Thymus (tissue), 11 donors: Measurements from ENCODE around the gene RPP25L. TPM values are rescaled to one million over a fixed set of nuclear protein-coding genes. Genes with fewer than 3 reads are reported as not detected.

Source experiments
- DNase-seq, 9 donors: peaks; one replicate each; pipeline ENCODE4 v3.0.0-alpha.2; 2013; ENCODE audit warnings: low spot score in 9 of 9, low read depth in 6 of 9, missing footprints in 1 of 9
- H3K27ac ChIP-seq, 2 donors: one replicate each; pipeline ENCODE4 v1.5.1; 2013; ENCODE audit warnings: control low read depth in 1 of 2, low read depth in 1 of 2, low read length in 1 of 2, mild to moderate bottlenecking in 1 of 2, moderate library complexity in 1 of 2
- H3K27me3 ChIP-seq, 2 donors: one replicate each; pipeline ENCODE4 v1.5.1; 2013; ENCODE audit warnings: low read length in 1 of 2; ENCODE audit not compliant: control insufficient read depth in 2 of 2, insufficient read depth in 1 of 2
- H3K36me3 ChIP-seq, 2 donors: one replicate each; pipeline ENCODE4 v1.5.1; 2013; ENCODE audit warnings: low read length in 1 of 2, mild to moderate bottlenecking in 1 of 2, moderate library complexity in 1 of 2; ENCODE audit not compliant: control insufficient read depth in 2 of 2, insufficient read depth in 2 of 2
- H3K4me1 ChIP-seq, 2 donors: one replicate each; pipeline ENCODE4 v1.5.1; 2013; ENCODE audit warnings: low read length in 2 of 2; ENCODE audit not compliant: control insufficient read depth in 2 of 2, insufficient read depth in 2 of 2
- H3K4me3 ChIP-seq, 2 donors: one replicate each; pipeline ENCODE4 v1.5.1; 2013; ENCODE audit warnings: low read length in 2 of 2, control low read depth in 1 of 2, mild to moderate bottlenecking in 1 of 2
- H3K9me3 ChIP-seq, 2 donors: one replicate each; pipeline ENCODE4 v1.5.1; 2013; ENCODE audit warnings: low read length in 1 of 2, mild to moderate bottlenecking in 1 of 2; ENCODE audit not compliant: control insufficient read depth in 2 of 2, insufficient read depth in 1 of 2
- WGBS: extraction: QIAGEN DNeasy Blood & Tissue Kit; methylation state at CpG from one replicate; pipeline ENCODE4 v1.1.7; 2013; 5-methylcytosine and 5-hydroxymethylcytosine counted together
- polyA plus RNA-seq: library from polyadenylated mRNA; stranded (reverse); fragments of 200-250 nt; gene quantifications from one replicate; pipeline ENCODE4 v1.2.3, GENCODE V29; 2013
- total RNA-seq: library from RNA; stranded (reverse); fragments of 120-200 nt; gene quantifications from one replicate; pipeline ENCODE4 v1.2.4, GENCODE V29; 2013
- donor health status: healthy.

RPP25L gene
- total and polyA plus RNA-seq, 2 donors: 38.4 to 40.8 TPM

DNA sequence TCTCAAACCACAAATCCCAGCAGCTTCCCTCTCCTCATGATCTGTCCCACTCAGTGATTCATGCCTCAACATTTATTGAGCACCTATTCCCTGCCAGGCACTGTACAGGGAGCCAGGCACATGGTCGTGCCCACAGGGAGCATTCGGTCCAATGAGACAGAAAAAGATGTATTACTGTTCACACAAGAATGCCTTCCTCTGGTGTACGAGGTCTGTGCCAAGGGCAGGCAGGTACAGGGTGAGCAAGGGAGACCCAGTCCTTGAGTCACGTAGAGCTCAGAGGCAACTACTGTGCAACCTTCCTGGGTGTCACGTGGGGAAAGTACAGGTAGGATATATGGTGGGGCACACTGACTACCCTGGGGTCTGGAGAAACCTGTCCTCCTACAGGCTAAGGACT lies 26.9 kb downstream of the RPP25L start:
- 77% methylated on average over 5 of the region's 5 CpGs for WGBS
- peaks cover 43 to 97% of the 10 kb centered on the region in 2 donors for H3K27me3 ChIP-seq

GRCh38 chr9:34582787-34583186 lies 29.1 kb downstream of the RPP25L start:
- Histone ChIP-seq H3K27me3 (peaks cover 41 to 98% of the 10 kb centered on the region in 2 donors), H3K36me3 (no peaks in the 10 kb centered on the region), H3K4me1 (peaks cover 0 to 6% of the 10 kb centered on the region in 2 donors), H3K9me3 (no peaks in the 10 kb centered on the region), H3K27ac (no peak overlapping the region), H3K4me3 (no peak overlapping the region)
- 97% methylated on average over 5 of the region's 5 CpGs for WGBS
- no peak for DNase-seq

More for the DNA sequence above, 26.9 kb downstream of the RPP25L start:
- DNase-seq: no peak
- Histone ChIP-seq H3K4me1 (peaks cover under 1 to 2% of the 10 kb centered on the region in 2 donors), H3K9me3 (no peaks in the 10 kb centered on the region), H3K36me3 (no peaks in the 10 kb centered on the region), H3K27ac (no peak overlapping the region), H3K4me3 (no peak overlapping the region)

DNA sequence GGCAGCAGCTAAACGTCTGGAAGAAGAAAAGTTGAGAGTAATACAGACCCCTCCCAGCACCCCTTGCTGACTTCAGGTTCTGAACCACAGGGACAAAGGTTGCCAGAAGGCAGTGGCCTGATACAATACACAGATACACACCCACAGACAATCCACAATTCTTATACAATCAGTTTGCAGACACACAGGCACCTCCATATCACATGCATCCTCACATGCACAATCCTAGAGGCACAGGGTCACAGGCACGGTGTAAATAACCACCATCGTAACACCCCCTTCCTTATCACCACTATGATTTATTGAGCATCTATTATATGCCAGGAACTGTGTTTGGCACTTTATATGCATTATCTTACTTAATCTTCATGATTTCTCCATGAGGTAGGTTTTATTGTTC lies 30.6 kb downstream of the RPP25L start:
- H3K27me3 ChIP-seq: peaks cover 42 to 98% of the 10 kb centered on the region in 2 donors

DNA sequence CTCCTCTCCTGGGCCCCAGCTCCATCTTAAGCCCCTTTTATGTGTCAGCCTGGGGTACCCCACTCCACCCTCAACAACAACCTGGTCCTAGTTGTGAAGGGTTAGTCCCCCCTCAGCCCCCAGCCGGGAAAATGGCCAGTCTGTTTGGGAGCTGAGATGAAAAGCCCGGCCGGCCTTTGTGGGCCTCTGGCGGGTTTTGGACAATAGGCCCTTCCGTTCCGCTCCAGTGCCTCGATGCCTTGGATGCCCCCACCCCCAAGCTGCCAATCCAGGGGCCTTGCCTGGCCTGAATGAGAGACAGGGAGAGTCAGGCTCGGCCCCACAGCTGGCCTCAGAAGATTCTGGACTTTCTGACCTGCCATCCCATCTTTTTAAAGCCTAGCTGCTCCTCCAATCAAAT lies 31.5 kb downstream of the RPP25L start:
- Histone ChIP-seq H3K27ac (no peak overlapping the region), H3K27me3 (peaks cover 40 to 97% of the 10 kb centered on the region in 2 donors), H3K4me1 (peaks cover 0 to 3% of the 10 kb centered on the region in 2 donors), H3K36me3 (no peaks in the 10 kb centered on the region), H3K9me3 (no peaks in the 10 kb centered on the region), H3K4me3 (no peak overlapping the region)
- 64% methylated on average over 8 of the region's 8 CpGs for WGBS
- DNase-seq: no peak

More for the DNA sequence above, 30.6 kb downstream of the RPP25L start:
- Histone ChIP-seq H3K9me3 (no peaks in the 10 kb centered on the region), H3K27ac (no peak overlapping the region), H3K4me3 (no peak overlapping the region), H3K36me3 (no peaks in the 10 kb centered on the region), H3K4me1 (peaks cover 0 to 3% of the 10 kb centered on the region in 2 donors)
- no peak for DNase-seq
- 91% methylated on average over 3 of the region's 3 CpGs for WGBS

DNA sequence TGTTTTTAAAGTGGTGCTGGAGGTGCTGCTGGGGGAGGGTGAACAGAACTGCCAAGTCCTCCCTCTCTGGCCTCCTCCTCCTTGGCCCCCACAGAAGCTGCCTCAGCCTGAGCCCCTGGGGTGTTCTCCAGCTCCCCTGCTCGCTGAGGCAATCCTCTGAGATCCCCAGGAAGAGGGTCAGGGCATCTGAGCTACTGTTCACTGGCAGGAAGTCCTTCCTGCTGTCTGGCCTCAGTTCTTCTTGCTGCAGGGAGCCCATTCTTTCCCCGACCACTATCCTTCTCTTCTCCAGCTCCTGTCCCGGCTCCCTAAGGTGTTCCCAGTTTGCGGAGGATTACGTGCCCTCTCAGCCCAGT lies 32.1 kb downstream of the RPP25L start:
- Histone ChIP-seq H3K4me1 (peaks cover 0 to 3% of the 10 kb centered on the region in 2 donors), H3K9me3 (no peaks in the 10 kb centered on the region), H3K36me3 (no peaks in the 10 kb centered on the region), H3K27ac (no peak overlapping the region), H3K4me3 (no peak overlapping the region), H3K27me3 (peaks cover 39 to 97% of the 10 kb centered on the region in 2 donors)
- DNase-seq: no peak
- 79% methylated on average over 5 of the region's 5 CpGs for WGBS

DNA sequence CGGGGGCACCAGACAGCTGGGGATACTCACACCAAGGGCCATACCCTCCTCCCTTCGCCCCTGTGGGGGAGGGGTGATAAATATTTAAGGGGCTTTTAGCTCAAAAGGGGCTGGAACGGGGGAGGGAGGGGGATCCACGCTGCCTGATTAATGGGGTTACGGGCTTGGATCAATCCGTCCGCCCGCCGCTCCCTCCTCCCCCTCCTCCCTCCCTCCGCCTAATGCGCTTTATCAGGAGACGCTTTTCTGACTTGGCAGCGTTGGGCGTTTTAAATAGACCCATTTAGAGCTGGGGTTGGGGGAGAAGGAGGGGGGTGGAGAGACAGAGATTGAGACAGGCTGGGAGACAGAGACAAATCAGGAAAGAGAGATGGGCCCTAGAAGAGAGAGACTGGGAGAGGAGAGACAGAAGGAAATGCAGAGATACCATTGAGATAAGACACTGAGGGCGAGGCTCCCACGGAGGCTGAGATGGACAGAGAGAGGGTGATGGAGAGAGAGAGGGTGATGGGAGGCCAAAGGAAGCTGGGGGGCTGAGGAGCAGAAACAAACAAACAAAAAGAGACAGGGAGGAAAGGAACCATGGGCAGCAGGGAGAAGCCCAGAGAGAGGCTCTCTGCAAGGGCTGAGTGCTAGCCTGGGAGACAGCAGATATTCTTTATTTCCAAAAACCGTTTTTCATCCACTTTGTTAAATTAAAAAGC lies 32.6 kb downstream of the RPP25L start:
- Histone ChIP-seq H3K4me1 (peaks cover 0 to 3% of the 10 kb centered on the region in 2 donors), H3K4me3 (no peak overlapping the region), H3K9me3 (no peaks in the 10 kb centered on the region), H3K27ac (no peak overlapping the region), H3K27me3 (peaks cover 39 to 97% of the 10 kb centered on the region in 2 donors), H3K36me3 (no peaks in the 10 kb centered on the region)
- DNase-seq: no peak
- WGBS: 13% methylated on average over 17 of the region's 17 CpGs

DNA sequence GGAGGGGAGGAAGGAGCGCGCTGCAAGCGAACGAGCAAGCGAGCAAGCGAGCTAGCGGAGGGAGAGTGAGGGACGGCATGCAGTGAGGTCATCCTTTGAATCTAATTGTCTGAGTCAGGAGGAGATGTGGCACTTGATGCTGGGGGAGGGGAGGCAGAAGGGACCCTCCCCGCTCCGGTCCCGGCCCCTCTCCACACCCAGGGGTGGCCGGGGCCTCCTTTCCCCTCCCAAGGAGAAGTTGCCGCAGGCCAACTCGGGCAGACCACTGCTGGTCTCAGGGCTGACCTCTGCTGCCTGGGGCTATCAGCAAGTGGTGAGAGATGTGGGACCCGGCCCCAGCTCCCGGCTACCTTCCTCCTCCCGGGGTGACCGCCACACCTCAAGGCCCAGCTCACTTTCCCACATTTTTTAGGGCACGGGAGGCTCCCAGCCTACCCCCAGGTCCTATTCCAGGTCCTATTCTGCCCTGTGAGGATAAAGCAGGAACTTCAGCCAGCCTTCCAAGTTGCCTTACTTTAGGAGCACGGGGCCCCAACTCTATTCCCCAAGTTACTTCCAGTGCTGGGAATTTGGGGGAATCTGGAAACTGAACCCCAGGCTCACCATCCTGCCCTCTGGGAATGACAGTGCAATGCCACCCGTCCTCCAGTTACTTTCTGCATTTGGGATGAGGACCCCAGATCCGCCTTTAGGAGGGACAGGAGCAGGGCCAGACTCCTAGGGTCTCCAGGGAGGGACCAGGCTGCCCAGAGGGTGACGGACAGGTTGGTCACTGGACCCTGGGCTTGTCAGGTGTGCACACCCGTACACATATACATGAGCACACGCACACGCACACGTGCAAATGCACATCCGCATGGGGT lies 33.4 kb downstream of the RPP25L start:
- Histone ChIP-seq H3K27ac (no peak overlapping the region), H3K9me3 (no peaks in the 10 kb centered on the region), H3K4me1 (peaks cover 0 to 3% of the 10 kb centered on the region in 2 donors), H3K4me3 (no peak overlapping the region), H3K27me3 (peaks cover 39 to 94% of the 10 kb centered on the region in 2 donors), H3K36me3 (no peaks in the 10 kb centered on the region)
- WGBS: 12% methylated on average over 28 of the region's 28 CpGs
- no peak for DNase-seq

GRCh38 chr9:34577400-34578240 lies 34.3 kb downstream of the RPP25L start:
- WGBS: 4% methylated on average over 62 of the region's 62 CpGs
- H3K27ac ChIP-seq: no peak overlapping the region
- peaks cover 0 to 3% of the 10 kb centered on the region in 2 donors for H3K4me1 ChIP-seq
- no peaks in the 10 kb centered on the region for H3K36me3 ChIP-seq
- no peak for DNase-seq
- H3K4me3 ChIP-seq: no peak overlapping the region
- no peaks in the 10 kb centered on the region for H3K9me3 ChIP-seq
- peaks cover 39 to 92% of the 10 kb centered on the region in 2 donors for H3K27me3 ChIP-seq
